BE2C (cell line): ENCODE measurements around the gene FAM180B.
A peak's percentile ranks its signal among the peaks of the same experiment; 100 is the strongest.

ENCODE experiments used
- DNase-seq: peaks from one replicate; pipeline ENCODE4 v3.0.0-alpha.2; 2020
- H3K27me3 ChIP-seq: fragments of 250-450 bp; sonication (Bioruptor Pico); 2 replicates; pipeline ENCODE4 v1.5.1; 2020; ENCODE audit warnings: mild to moderate bottlenecking
- H3K36me3 ChIP-seq: fragments of 250-450 bp; sonication (Bioruptor Pico); 2 replicates; pipeline ENCODE4 v1.5.1; 2020; ENCODE audit warnings: mild to moderate bottlenecking
- H3K4me1 ChIP-seq: fragments of 250-450 bp; sonication (Bioruptor Pico); 2 replicates; pipeline ENCODE4 v1.5.1; 2020
- H3K4me3 ChIP-seq: 2 replicates; pipeline ENCODE4 v1.5.1; 2011; ENCODE audit warnings: low read depth, low read length
- H3K9me3 ChIP-seq: fragments of 250-450 bp; sonication (Bioruptor Pico); 2 replicates; pipeline ENCODE4 v1.5.1; 2020
- TF ChIP-seq, protein P1 (sequence below): IDR thresholded peaks from 2 replicates; pipeline ENCODE4 v1.5.1; 2012; ENCODE audit warnings: mild to moderate bottlenecking, low read depth, low read length

FAM180B gene

DNA sequence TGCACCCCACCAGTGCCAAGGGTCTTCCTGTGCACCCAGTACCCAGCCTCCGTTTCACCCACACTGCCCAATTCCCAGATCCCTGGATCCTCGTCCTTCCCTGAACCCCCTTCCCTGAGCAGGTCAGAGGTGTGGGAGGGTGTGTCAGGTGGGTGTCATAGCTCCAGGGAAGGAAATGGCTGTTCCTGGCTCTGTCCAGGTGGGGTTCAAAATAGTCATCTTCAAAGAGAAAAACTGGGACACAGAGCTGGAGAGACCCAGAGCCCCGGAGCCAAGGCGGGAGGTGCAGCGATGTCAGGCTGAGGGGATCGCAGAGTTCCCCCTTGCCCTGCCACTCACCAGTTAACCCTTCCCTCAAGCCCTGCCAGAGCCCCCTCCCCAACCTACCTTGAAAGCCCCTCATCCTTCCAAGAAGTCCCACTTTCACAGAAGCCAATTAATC is 7.0 kb downstream of the FAM180B start:
- no peak for DNase-seq
- H3K4me3 ChIP-seq = peak overlapping the region; percentile 23

DNA sequence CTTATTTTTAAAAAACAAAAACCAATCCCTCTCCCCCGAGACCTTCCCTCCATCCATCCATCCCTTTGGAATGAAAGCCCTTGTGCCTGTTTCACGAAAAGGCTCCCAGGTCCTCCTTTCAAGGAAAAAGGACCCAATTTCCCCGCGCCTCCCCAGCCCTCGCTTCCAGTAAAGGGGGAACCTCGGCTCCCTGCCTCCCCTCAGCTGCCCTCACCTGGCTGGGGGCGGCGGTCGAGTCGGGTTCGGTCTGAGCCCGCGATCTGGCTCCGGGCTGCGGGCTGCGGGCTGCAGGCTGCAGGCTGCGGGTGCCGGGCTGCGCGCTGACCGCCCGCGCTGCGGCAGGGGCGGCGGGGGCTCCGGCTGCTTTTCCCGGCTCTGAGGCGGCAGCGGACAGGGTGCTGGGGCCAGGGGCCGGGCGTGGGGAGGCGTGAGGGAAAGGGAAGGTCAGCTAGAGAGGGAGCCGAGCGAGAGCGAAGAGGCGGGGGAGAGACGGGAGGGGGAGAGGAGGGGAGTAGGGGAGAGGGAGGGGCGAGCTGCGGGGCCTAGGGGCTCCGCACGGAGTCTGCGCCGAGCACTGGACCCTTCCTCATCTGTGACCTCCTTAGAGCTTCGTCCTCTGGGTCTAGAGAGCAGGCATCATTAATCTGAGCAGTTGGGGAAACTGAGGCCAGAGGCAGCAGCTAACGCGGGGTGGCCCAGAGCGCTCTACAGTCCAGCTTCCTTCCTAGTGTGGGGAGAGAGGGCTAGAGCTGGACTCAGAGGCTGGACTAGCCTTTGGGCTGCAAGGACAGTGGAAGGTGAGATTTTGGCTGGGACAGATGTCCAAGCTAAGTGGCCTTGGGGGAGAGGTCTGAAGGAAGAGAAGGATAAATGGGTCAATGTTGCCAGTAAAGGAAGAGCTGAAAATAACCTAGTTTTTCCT is 7.7 kb downstream of the FAM180B start, which contains the start of gene C1QTNF4:
C1QTNF4 (minus strand) TSS at position 478 of the 922 bp plus-strand sequence. CDS start 3,601 bp downstream, outside the sequence.
- Histone ChIP-seq H3K4me3 (peak within 1 kb of the TSS; percentile 23), H3K36me3 (no peaks in the 10 kb centered on the region), H3K4me1 (no peaks in the 10 kb centered on the region), H3K27me3 (peaks cover 8% of the 10 kb centered on the region), H3K9me3 (no peaks in the 10 kb centered on the region)
- no peak for DNase-seq
- TF ChIP-seq, protein P1, sequence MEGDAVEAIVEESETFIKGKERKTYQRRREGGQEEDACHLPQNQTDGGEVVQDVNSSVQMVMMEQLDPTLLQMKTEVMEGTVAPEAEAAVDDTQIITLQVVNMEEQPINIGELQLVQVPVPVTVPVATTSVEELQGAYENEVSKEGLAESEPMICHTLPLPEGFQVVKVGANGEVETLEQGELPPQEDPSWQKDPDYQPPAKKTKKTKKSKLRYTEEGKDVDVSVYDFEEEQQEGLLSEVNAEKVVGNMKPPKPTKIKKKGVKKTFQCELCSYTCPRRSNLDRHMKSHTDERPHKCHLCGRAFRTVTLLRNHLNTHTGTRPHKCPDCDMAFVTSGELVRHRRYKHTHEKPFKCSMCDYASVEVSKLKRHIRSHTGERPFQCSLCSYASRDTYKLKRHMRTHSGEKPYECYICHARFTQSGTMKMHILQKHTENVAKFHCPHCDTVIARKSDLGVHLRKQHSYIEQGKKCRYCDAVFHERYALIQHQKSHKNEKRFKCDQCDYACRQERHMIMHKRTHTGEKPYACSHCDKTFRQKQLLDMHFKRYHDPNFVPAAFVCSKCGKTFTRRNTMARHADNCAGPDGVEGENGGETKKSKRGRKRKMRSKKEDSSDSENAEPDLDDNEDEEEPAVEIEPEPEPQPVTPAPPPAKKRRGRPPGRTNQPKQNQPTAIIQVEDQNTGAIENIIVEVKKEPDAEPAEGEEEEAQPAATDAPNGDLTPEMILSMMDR = no peak

More for the DNA sequence above, 7.0 kb downstream of the FAM180B start:
- Histone ChIP-seq H3K27me3 (peaks cover 8% of the 10 kb centered on the region), H3K4me1 (no peaks in the 10 kb centered on the region), H3K9me3 (no peaks in the 10 kb centered on the region), H3K36me3 (no peaks in the 10 kb centered on the region)
- TF ChIP-seq, protein P1 = no peak

DNA sequence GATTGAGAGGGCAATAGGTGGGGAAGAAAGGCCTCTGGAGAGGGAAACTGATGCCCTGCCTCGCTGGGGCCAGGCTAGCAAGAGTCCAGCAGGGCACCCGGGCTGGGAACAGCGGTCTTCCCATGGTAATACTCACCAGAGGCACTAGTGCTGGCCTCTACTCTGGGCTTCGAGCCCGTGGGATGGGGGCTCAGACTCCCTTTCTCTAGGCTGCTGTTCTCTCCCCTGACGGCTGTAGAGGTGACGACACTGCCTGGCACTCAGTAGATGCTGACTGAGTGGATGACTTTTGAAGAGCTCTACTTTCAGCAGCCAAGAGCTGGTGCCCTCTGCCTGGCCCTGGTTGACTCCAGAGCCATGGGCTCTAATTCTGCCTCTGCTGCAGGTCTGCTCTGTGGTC is 8.6 kb downstream of the FAM180B start:
- no peak overlapping the region for H3K4me3 ChIP-seq
- no peaks in the 10 kb centered on the region for H3K9me3 ChIP-seq
- TF ChIP-seq, protein P1 = no peak
- H3K4me1 ChIP-seq = no peaks in the 10 kb centered on the region
- no peaks in the 10 kb centered on the region for H3K36me3 ChIP-seq
- peaks cover 8% of the 10 kb centered on the region for H3K27me3 ChIP-seq
- DNase-seq = no peak

DNA sequence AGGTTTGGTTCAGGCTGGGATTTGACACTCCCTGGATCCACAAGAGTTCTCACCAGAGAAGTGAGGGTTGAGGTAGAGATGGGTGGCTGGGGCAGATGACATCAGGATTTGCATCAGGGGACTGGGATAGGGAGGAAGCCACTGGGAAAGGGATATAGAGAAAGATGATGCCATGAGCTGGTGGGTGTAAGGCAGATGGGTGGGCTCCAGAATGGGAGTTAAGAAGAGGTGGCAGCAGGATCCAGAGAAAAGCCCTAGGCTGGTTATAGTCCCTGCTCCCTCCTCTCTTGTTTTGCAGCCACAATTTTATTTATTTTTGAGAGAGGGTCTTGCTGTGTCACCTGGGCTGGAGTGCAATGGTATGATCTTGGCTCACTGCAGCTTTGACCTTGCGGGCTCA is 9.5 kb downstream of the FAM180B start:
- Histone ChIP-seq H3K4me3 (no peak overlapping the region), H3K27me3 (peaks cover 8% of the 10 kb centered on the region), H3K4me1 (no peaks in the 10 kb centered on the region), H3K36me3 (no peaks in the 10 kb centered on the region), H3K9me3 (no peaks in the 10 kb centered on the region)
- no peak for DNase-seq
- TF ChIP-seq, protein P1 = no peak

DNA sequence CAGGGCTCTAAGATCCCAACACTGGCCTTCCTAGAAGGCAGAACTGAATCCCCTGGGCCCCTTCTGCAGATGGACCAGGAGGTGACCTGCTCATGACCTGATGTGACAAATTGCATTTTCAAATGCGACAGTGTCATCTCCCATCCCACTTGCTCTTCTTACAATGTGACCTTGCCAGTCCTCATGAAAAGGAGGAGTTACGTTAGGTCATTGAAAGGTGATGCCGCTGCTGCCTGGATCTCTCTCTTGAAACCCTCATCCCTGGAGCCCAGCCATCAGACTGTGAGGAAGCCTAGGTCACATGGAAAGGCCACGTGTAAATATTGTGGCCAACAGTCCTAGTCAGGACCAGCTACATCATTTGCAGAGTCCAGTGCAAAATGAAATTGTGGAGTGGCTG is 13.4 kb downstream of the FAM180B start:
- H3K36me3 ChIP-seq = no peaks in the 10 kb centered on the region
- TF ChIP-seq, protein P1 = no peak
- H3K27me3 ChIP-seq = no peaks in the 10 kb centered on the region
- H3K9me3 ChIP-seq = no peaks in the 10 kb centered on the region
- H3K4me1 ChIP-seq = no peaks in the 10 kb centered on the region
- DNase-seq = no peak
- H3K4me3 ChIP-seq = no peak overlapping the region

DNA sequence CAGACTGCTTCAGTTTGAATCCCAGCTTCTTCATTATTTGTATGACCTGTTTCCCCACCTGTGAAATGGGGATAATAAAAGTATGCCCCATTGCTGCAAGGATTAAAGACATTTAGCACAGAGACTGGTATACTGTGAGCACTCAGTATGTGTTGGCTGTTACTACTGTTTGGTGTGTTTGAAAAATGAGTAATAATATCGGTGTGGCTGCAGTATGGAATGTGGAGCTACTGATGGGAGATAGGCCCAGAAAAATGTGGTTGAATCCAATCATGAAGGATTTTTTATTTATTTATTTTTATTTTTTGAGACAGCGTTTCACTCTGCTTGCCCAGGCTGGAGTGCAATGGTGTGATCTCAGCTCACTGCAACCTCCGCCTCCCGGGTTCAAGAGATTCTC is 16.8 kb downstream of the FAM180B start:
- no peak overlapping the region for H3K4me3 ChIP-seq
- no peak for DNase-seq
- TF ChIP-seq, protein P1 = no peak
- no peaks in the 10 kb centered on the region for H3K27me3 ChIP-seq
- peaks cover 7% of the 10 kb centered on the region for H3K4me1 ChIP-seq
- no peaks in the 10 kb centered on the region for H3K9me3 ChIP-seq
- no peaks in the 10 kb centered on the region for H3K36me3 ChIP-seq
